CD14-positive monocyte (primary cell): ENCODE results near the gene SPAST. TPM values are rescaled to one million over a fixed set of nuclear protein-coding genes. Genes with fewer than 3 reads are reported as not detected.

ENCODE experiments used
- DNase-seq, 3 donors: peaks; one replicate each; pipeline ENCODE4 v3.0.0-alpha.2; 2011 to 2022
- H2AFZ ChIP-seq: 2 replicates; pipeline ENCODE4 v1.6.0; 2012; ENCODE audit warnings: mild to moderate bottlenecking, low read depth, low read length, inconsistent platforms; ENCODE audit not compliant: insufficient read depth, poor library complexity, severe bottlenecking
- H3K27ac ChIP-seq, 2 donors: 1 replicate in 1 of 2; 2 replicates in 1 of 2; pipeline ENCODE4 v1.5.1; 2012 to 2013; ENCODE audit warnings: low read length in 2 of 2, control low read depth in 1 of 2, inconsistent platforms in 1 of 2, low read depth in 1 of 2, mild to moderate bottlenecking in 1 of 2
- H3K27me3 ChIP-seq, 2 donors: one replicate each; pipeline versions ENCODE4 v1.6.0 to v1.6.1; 2011 to 2013; ENCODE audit warnings: low read length in 2 of 2; ENCODE audit not compliant: control insufficient read depth in 2 of 2, insufficient read depth in 2 of 2
- H3K36me3 ChIP-seq, 2 donors: replicated peaks in 1 of 2; 1 replicate in 1 of 2; 2 replicates in 1 of 2; pipeline versions ENCODE4 v1.5.1 to v1.6.1; 2012 to 2013; ENCODE audit warnings: low read length in 2 of 2, control low read depth in 1 of 2, inconsistent platforms in 1 of 2, mild to moderate bottlenecking in 1 of 2; ENCODE audit not compliant: insufficient read depth in 2 of 2, control insufficient read depth in 1 of 2
- H3K4me1 ChIP-seq, 2 donors: 1 replicate in 1 of 2; 2 replicates in 1 of 2; pipeline versions ENCODE4 v1.5.1 to v1.6.1; 2012 to 2013; ENCODE audit warnings: low read length in 2 of 2, control low read depth in 1 of 2, inconsistent platforms in 1 of 2, mild to moderate bottlenecking in 1 of 2, moderate library complexity in 1 of 2; ENCODE audit not compliant: insufficient read depth in 2 of 2, control insufficient read depth in 1 of 2
- H3K4me2 ChIP-seq: replicated peaks from 2 replicates; pipeline ENCODE3; 2012; ENCODE audit warnings: low read length, moderate library complexity, mild to moderate bottlenecking; ENCODE audit not compliant: poor library complexity, severe bottlenecking; ENCODE audit errors: extremely low read depth
- H3K4me3 ChIP-seq, 3 experiments: fragments of 200-600 bp in 1 of 3; sonication (generic) in 1 of 3; replicated peaks in 1 of 3; 1 replicate in 2 of 3; 2 replicates in 1 of 3; pipeline ENCODE4 v1.5.1; 2011 to 2013; ENCODE audit warnings: low read length in 3 of 3, mild to moderate bottlenecking in 3 of 3, control low read depth in 2 of 3, low read depth in 2 of 3, inconsistent platforms in 1 of 3, moderate library complexity in 1 of 3
- H3K79me2 ChIP-seq: 2 replicates; pipeline ENCODE4 v1.6.0; 2012; ENCODE audit warnings: mild to moderate bottlenecking, control low read depth, inconsistent platforms, low read length, moderate library complexity; ENCODE audit not compliant: insufficient read depth
- H3K9ac ChIP-seq: 2 replicates; pipeline ENCODE4 v1.6.0; 2017; ENCODE audit warnings: low read length, mild to moderate bottlenecking; ENCODE audit not compliant: insufficient read depth, poor library complexity, severe bottlenecking
- H3K9me3 ChIP-seq, 2 donors: replicated peaks in 1 of 2; 1 replicate in 1 of 2; 2 replicates in 1 of 2; pipeline versions ENCODE4 v1.5.1 to v1.6.1; 2012 to 2013; ENCODE audit warnings: low read length in 2 of 2, control low read depth in 1 of 2; ENCODE audit not compliant: control insufficient read depth in 1 of 2, insufficient read depth in 1 of 2
- H4K20me1 ChIP-seq: 2 replicates; pipeline ENCODE4 v1.6.0; 2012; ENCODE audit warnings: mild to moderate bottlenecking, low read length, control low read depth, moderate library complexity; ENCODE audit not compliant: insufficient read depth
- H3K27ac Mint-ChIP-seq, 7 donors: one replicate each; pipeline ENCODE4 v1.8.0; 2020; ENCODE audit warnings: mild to moderate bottlenecking in 7 of 7, mixed read lengths in 7 of 7, moderate library complexity in 6 of 7, inconsistent platforms in 2 of 7
- H3K27me3 Mint-ChIP-seq, 3 donors: one replicate each; pipeline ENCODE4 v1.8.0; 2021 to 2022; ENCODE audit warnings: low read depth in 3 of 3, mild to moderate bottlenecking in 3 of 3, mixed read lengths in 3 of 3, moderate library complexity in 3 of 3, inconsistent platforms in 1 of 3
- H3K36me3 Mint-ChIP-seq, 2 donors: one replicate each; pipeline ENCODE4 v1.8.0; 2020; ENCODE audit warnings: mixed read lengths in 2 of 2, inconsistent platforms in 1 of 2, mild to moderate bottlenecking in 1 of 2
- H3K4me1 Mint-ChIP-seq: one replicate; pipeline ENCODE4 v1.8.0; 2020; ENCODE audit warnings: mild to moderate bottlenecking, mixed read lengths
- H3K4me3 Mint-ChIP-seq, 2 donors: one replicate each; pipeline ENCODE4 v1.8.0; 2020; ENCODE audit warnings: mild to moderate bottlenecking in 2 of 2, mixed read lengths in 2 of 2, moderate library complexity in 1 of 2
- H3K9me3 Mint-ChIP-seq, 7 donors: one replicate each; pipeline ENCODE4 v1.8.0; 2020 to 2022; ENCODE audit warnings: mixed read lengths in 7 of 7, mild to moderate bottlenecking in 6 of 7, moderate library complexity in 6 of 7, inconsistent platforms in 2 of 7
- WGBS: methylation state at CpG from one replicate; pipeline ENCODE4 v1.1.5; 2013; ENCODE audit warnings: missing lambda C conversion rate; ENCODE audit not compliant: insufficient coverage; 5-methylcytosine and 5-hydroxymethylcytosine counted together
- intact Hi-C, 2 donors: fragments of 100-400 bp; cut with micrococcal nuclease; formaldehyde crosslinking; loops; one replicate each; pipeline versions ENCODE4 v1.15.0 to v1.15.1; 2023
- polyA plus RNA-seq, 3 donors: library from polyadenylated mRNA; depleted of rRNA in 1 of 3; unstranded in 2 of 3; stranded (reverse) in 1 of 3; fragments of 300-500 nt in 2 of 3; fragments of >200 nt in 1 of 3; fragmentation: Illumina TruSeq in 2 of 3; gene quantifications; 1 replicate in 2 of 3; 2 replicates in 1 of 3; pipeline ENCODE4 v1.2.3, GENCODE V29; 2012 to 2021
- TF ChIP-seq, protein P1 (sequence below): fragments of 200-600 bp; IDR thresholded peaks from one replicate; pipeline ENCODE4 v1.8.0; 2022; ENCODE audit warnings: antibody characterized with exemption, mild to moderate bottlenecking

Gene SPAST
- polyA plus RNA-seq, 3 donors: 10.4 to 17.4 (median 14.0) TPM

- Mint-ChIP-seq H3K9me3 (no peaks in the 10 kb centered on the region), H3K4me3 (peak within 1 kb of the TSS; percentile 93 to 100), H3K27ac (peak within 1 kb of the TSS; percentile 93 to 98 (median 95)), H3K4me1 (peaks cover 12% of the 10 kb centered on the region), H3K27me3 (peaks cover 0 to 2% (median 0%) of the 10 kb centered on the region in 3 donors), H3K36me3 (peaks cover 1 to 16% of the 10 kb centered on the region in 2 donors)
- peak within 1 kb of the TSS; percentile 60 to 98 (median 67) for H3K4me3 ChIP-seq
- peak within 1 kb of the TSS; percentile 65 to 87 for H3K27ac ChIP-seq
- no peaks in the 10 kb centered on the region for H3K27me3 ChIP-seq
- H3K79me2 ChIP-seq: peaks cover 17% of the 10 kb centered on the region
- under 1% methylated on average over 36 of the region's 43 CpGs for WGBS
- H2AFZ ChIP-seq: peak within 1 kb of the TSS; percentile 99
- DNase-seq: peak; percentile 85 to 88 (median 87)
- peak within 1 kb of the TSS; percentile 88 for H3K4me2 ChIP-seq
- H3K9ac ChIP-seq: peak within 1 kb of the TSS; percentile 78
- intact Hi-C loops: no loop called here
- H3K4me1 ChIP-seq: peaks cover 9 to 11% of the 10 kb centered on the region in 2 donors
- no peaks in the 10 kb centered on the region for H3K9me3 ChIP-seq
- no peaks in the 10 kb centered on the region for H4K20me1 ChIP-seq
- peaks cover 0 to 2% of the 10 kb centered on the region in 2 donors for H3K36me3 ChIP-seq
- TF ChIP-seq, protein P1, sequence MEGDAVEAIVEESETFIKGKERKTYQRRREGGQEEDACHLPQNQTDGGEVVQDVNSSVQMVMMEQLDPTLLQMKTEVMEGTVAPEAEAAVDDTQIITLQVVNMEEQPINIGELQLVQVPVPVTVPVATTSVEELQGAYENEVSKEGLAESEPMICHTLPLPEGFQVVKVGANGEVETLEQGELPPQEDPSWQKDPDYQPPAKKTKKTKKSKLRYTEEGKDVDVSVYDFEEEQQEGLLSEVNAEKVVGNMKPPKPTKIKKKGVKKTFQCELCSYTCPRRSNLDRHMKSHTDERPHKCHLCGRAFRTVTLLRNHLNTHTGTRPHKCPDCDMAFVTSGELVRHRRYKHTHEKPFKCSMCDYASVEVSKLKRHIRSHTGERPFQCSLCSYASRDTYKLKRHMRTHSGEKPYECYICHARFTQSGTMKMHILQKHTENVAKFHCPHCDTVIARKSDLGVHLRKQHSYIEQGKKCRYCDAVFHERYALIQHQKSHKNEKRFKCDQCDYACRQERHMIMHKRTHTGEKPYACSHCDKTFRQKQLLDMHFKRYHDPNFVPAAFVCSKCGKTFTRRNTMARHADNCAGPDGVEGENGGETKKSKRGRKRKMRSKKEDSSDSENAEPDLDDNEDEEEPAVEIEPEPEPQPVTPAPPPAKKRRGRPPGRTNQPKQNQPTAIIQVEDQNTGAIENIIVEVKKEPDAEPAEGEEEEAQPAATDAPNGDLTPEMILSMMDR: no peak
Observed at GRCh38 chr2:32039447-32040219, 23.7 kb upstream of the SPAST start, which contains the start of gene DPY30. Gene DPY30 (minus strand): TSS chr2:32039805. CDS start chr2:32039456, 349 bp downstream.

DNA sequence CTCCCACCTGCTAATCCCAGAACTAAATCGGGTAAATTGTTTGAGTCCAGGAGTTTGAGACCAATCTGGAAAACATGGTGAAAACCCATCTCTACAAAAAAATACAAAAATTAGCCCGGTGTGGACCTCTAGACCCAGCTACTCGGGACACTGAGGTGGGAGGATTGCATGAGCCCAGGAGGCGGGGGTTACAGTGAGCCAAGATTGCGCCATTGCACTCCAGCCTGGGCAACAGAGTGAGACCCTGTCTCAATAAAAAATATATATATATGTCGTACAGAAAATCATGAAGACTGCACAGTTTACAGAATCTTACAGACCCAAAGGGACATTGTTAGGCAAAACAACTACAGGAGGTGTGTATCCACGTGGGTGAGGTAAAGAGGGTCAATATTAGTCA, 19.8 kb upstream of the SPAST start:
- no peaks in the 10 kb centered on the region for H3K9me3 ChIP-seq
- H4K20me1 ChIP-seq: no peaks in the 10 kb centered on the region
- H3K4me1 Mint-ChIP-seq: peaks cover 11% of the 10 kb centered on the region
- no peak for DNase-seq
- H3K27me3 ChIP-seq: no peaks in the 10 kb centered on the region
- H3K9me3 Mint-ChIP-seq: no peaks in the 10 kb centered on the region
- intact Hi-C loops: no loop called here
- no peak overlapping the region for H3K27ac ChIP-seq
- H3K9ac ChIP-seq: no peak overlapping the region
- no peaks in the 10 kb centered on the region for H3K36me3 Mint-ChIP-seq
- no peak overlapping the region for H2AFZ ChIP-seq
- H3K4me1 ChIP-seq: peaks cover 8 to 11% of the 10 kb centered on the region in 2 donors
- H3K36me3 ChIP-seq: no peaks in the 10 kb centered on the region
- no peak overlapping the region for H3K4me3 ChIP-seq
- H3K79me2 ChIP-seq: peaks cover 12% of the 10 kb centered on the region
- TF ChIP-seq, protein P1: no peak
- no peak overlapping the region for H3K4me3 Mint-ChIP-seq
- H3K4me2 ChIP-seq: no peak overlapping the region
- no peak overlapping the region for H3K27ac Mint-ChIP-seq
- WGBS: no CpG with 5 or more reads among the region's 7 CpGs
- H3K27me3 Mint-ChIP-seq: peaks cover 0 to 2% (median 0%) of the 10 kb centered on the region in 3 donors
